GM12875 (cell line): ENCODE results near the gene CBARP.

ENCODE experiments used
- H3K4me3 ChIP-seq: one replicate; pipeline ENCODE4 v1.5.1; 2011; ENCODE audit warnings: low read depth, low read length, control low read depth
- TF ChIP-seq, protein P1 (sequence below): IDR thresholded peaks from 2 replicates; pipeline ENCODE4 v1.5.1; 2011; ENCODE audit warnings: low read depth, mild to moderate bottlenecking, control low read depth, inconsistent platforms, low read length, moderate library complexity, borderline replicate concordance; ENCODE audit not compliant: insufficient read depth

Gene CBARP

DNA sequence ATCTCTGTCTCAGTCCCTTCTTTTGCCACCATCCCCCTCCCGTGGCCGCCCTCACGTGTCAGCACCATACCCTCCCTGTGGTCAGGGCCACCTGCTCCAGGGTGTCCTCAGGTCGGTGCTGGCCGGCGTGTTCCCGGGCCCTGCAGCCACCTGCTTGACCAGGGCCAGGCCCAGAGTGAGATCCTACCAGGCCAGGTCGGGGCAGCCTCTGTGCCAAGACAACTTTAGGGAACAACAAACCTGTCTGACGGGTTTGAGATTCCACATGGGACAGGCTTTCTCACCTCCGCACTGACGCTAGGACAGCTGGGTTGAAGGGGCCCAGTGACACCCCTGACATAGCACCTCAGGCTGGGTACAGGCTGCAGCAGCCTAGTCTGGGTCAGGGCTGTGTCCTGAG lies 56.2 kb downstream of the CBARP start:
- no peak overlapping the region for H3K4me3 ChIP-seq
- TF ChIP-seq, protein P1, sequence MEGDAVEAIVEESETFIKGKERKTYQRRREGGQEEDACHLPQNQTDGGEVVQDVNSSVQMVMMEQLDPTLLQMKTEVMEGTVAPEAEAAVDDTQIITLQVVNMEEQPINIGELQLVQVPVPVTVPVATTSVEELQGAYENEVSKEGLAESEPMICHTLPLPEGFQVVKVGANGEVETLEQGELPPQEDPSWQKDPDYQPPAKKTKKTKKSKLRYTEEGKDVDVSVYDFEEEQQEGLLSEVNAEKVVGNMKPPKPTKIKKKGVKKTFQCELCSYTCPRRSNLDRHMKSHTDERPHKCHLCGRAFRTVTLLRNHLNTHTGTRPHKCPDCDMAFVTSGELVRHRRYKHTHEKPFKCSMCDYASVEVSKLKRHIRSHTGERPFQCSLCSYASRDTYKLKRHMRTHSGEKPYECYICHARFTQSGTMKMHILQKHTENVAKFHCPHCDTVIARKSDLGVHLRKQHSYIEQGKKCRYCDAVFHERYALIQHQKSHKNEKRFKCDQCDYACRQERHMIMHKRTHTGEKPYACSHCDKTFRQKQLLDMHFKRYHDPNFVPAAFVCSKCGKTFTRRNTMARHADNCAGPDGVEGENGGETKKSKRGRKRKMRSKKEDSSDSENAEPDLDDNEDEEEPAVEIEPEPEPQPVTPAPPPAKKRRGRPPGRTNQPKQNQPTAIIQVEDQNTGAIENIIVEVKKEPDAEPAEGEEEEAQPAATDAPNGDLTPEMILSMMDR = no peak
